GM12878 (cell line): ENCODE results near the gene IGSF22. TPM values are rescaled to one million over a fixed set of nuclear protein-coding genes. Genes with fewer than 3 reads are reported as not detected.

Source experiments
- ATAC-seq: fragments of 200-7000 bp; cut with Tn5 transposase; 3 replicates; pipeline ENCODE4 v1.9.1; 2020; ENCODE audit warnings: mild to moderate bottlenecking, moderate library complexity
- BruUV-seq: library from RNA; stranded (reverse); fragments of 400-500 nt; replicated peaks from 2 replicates; lab custom pipeline; 2021; lab: Mats Ljungman, UMichigan
- CTCF ChIA-PET: fragments of 300-600 bp; sonication (Branson Sonifier 250); formaldehyde crosslinking; extraction: SDS; loops from one replicate; lab custom pipeline; 2021; ENCODE audit warnings: inconsistent platforms; lab: Yijun Ruan, JAX
- POLR2A ChIA-PET: fragments of 350-600 bp; formaldehyde crosslinking; extraction: SDS; loops from one replicate; lab custom pipeline; 2021; ENCODE audit warnings: inconsistent platforms; lab: Charles Lee
- RAD21 ChIA-PET: fragments of 300-600 bp; sonication (Branson Sonifier 250); formaldehyde crosslinking; loops from one replicate; lab custom pipeline; 2023; ENCODE audit warnings: antibody characterized with exemption; ENCODE audit not compliant: unreplicated experiment; lab: Charles Lee
- SMC1A ChIA-PET: fragments of 300-600 bp; sonication (Branson Sonifier 250); formaldehyde crosslinking; loops from one replicate; lab custom pipeline; 2023; ENCODE audit not compliant: unreplicated experiment, uncharacterized antibody; lab: Charles Lee
- DNase-seq: peaks from one replicate; pipeline ENCODE4 v3.0.0-alpha.2; 2011; ENCODE audit warnings: low read depth, low spot score
- FAIRE-seq: peaks from 3 replicates; lab custom pipeline; 2011; peaks lifted over from hg19 to GRCh38; lab: Jason Lieb, UNC
- H2AFZ ChIP-seq: 2 replicates; pipeline ENCODE4 v1.6.0; 2011; ENCODE audit warnings: low read depth, low read length, control low read depth; ENCODE audit not compliant: control insufficient read depth
- H3K27ac ChIP-seq: 2 replicates; pipeline ENCODE4 v1.5.1; 2011; ENCODE audit warnings: control low read depth; ENCODE audit not compliant: control insufficient read depth, insufficient read depth
- H3K27me3 ChIP-seq, 2 experiments: replicated peaks in 1 of 2; 2 replicates each; pipeline versions ENCODE4 v1.6.0 to v1.6.1; 2011; ENCODE audit warnings: low read length in 1 of 2; ENCODE audit not compliant: control insufficient read depth in 2 of 2, insufficient read depth in 2 of 2
- H3K36me3 ChIP-seq, 2 experiments: 2 replicates each; pipeline ENCODE4 v1.5.1; 2011; ENCODE audit warnings: low read length in 1 of 2; ENCODE audit not compliant: control insufficient read depth in 2 of 2, insufficient read depth in 2 of 2
- H3K4me1 ChIP-seq: 2 replicates; pipeline ENCODE4 v1.6.1; 2011; ENCODE audit warnings: mild to moderate bottlenecking, low read length, moderate library complexity, mixed read lengths; ENCODE audit not compliant: control insufficient read depth, insufficient read depth
- H3K4me2 ChIP-seq: 2 replicates; pipeline ENCODE4 v1.6.0; 2011; ENCODE audit warnings: control low read depth; ENCODE audit not compliant: control insufficient read depth, insufficient read depth
- H3K4me3 ChIP-seq: fragments of 200-600 bp; sonication (generic); 2 replicates; pipeline ENCODE4 v1.5.1; 2016
- H3K79me2 ChIP-seq: 2 replicates; pipeline ENCODE4 v1.6.0; 2011; ENCODE audit warnings: low read length; ENCODE audit not compliant: control insufficient read depth, insufficient read depth
- H3K9ac ChIP-seq: 2 replicates; pipeline ENCODE4 v1.8.0; 2011; ENCODE audit warnings: low read length, control low read depth, mixed read lengths; ENCODE audit not compliant: control insufficient read depth, insufficient read depth
- H3K9me3 ChIP-seq: replicated peaks from 3 replicates; pipeline ENCODE4 v1.5.1; 2011; ENCODE audit warnings: mild to moderate bottlenecking, low read length; ENCODE audit not compliant: control insufficient read depth, insufficient read depth
- H4K20me1 ChIP-seq: 2 replicates; pipeline ENCODE4 v1.6.0; 2011; ENCODE audit not compliant: control insufficient read depth, insufficient read depth
- CUX1 ChIP-seq: IDR thresholded peaks from 2 replicates; pipeline ENCODE4 v1.6.1; 2012; ENCODE audit warnings: improper control_type of control experiment, low read depth, low read length; ENCODE audit not compliant: insufficient replicate concordance
- HDAC2 ChIP-seq: fragments of 200-600 bp; sonication (generic); IDR thresholded peaks from 2 replicates; pipeline ENCODE4 v1.6.1; 2017
- HDAC6 ChIP-seq: fragments of 200-600 bp; sonication (generic); IDR thresholded peaks from one replicate; pipeline ENCODE4 v1.8.0; 2017; ENCODE audit warnings: antibody characterized with exemption; ENCODE audit not compliant: unreplicated experiment
- HDGF ChIP-seq: fragments of 450-650 bp; IDR thresholded peaks from 2 replicates; pipeline ENCODE4 v1.6.1; 2016; ENCODE audit warnings: antibody characterized with exemption
- IKZF1 ChIP-seq: fragments of 450-650 bp; conservative IDR thresholded peaks from 2 replicates; pipeline ENCODE4 v1.6.1; 2017; ENCODE audit warnings: antibody characterized with exemption, mild to moderate bottlenecking
- KLF5 ChIP-seq: fragments of 450-650 bp; IDR thresholded peaks from 2 replicates; pipeline ENCODE4 v1.6.1; 2014; ENCODE audit warnings: mild to moderate bottlenecking; ENCODE audit not compliant: partially characterized antibody
- SKIL ChIP-seq: fragments of 450-650 bp; IDR thresholded peaks from 2 replicates; pipeline ENCODE4 v1.6.1; 2017; ENCODE audit warnings: mild to moderate bottlenecking, low read depth, inconsistent platforms; ENCODE audit not compliant: poor library complexity, severe bottlenecking
- SMC3 ChIP-seq: IDR thresholded peaks from 2 replicates; pipeline ENCODE4 v1.6.1; 2011; ENCODE audit warnings: low read length, improper control_type of control experiment, borderline replicate concordance
- TCF7 ChIP-seq: IDR thresholded peaks from 2 replicates; pipeline ENCODE4 v1.6.1; 2014; ENCODE audit warnings: antibody characterized with exemption, borderline replicate concordance
- WGBS: methylation state at CpG from one replicate; pipeline ENCODE4 v1.1.6; 2016; ENCODE audit warnings: low lambda C conversion rate; ENCODE audit not compliant: insufficient replicate concordance, insufficient coverage; ENCODE audit errors: missing lambda C conversion rate; 5-methylcytosine and 5-hydroxymethylcytosine counted together
- in situ Hi-C: fragments of 300-500 bp; cut with MboI; formaldehyde crosslinking; loops from 9 replicates; pipeline ENCODE4 v1.14.3; 2018; ENCODE audit warnings: mixed read lengths
- intact Hi-C: fragments of 100-400 bp; cut with micrococcal nuclease; formaldehyde crosslinking; loops from one replicate; pipeline ENCODE4 v1.14.2; 2022; ENCODE audit not compliant: unreplicated experiment
- polyA plus RNA-seq, 11 experiments: library from polyadenylated mRNA; depleted of rRNA in 4 of 11; unstranded in 6 of 11; stranded (reverse) in 5 of 11; fragments of >200 nt; fragmentation: Nextera tagmentation in 4 of 11; fragmentation: Illumina TruSeq in 1 of 11; extraction: Ambion mirVana in 4 of 11; extraction: Trizol in 1 of 11; gene quantifications; 1 replicate in 1 of 11; 2 replicates in 10 of 11; pipeline versions ENCODE4 v1.2.1 to v1.2.3, GENCODE V29; 2011 to 2016; ENCODE audit warnings: inconsistent platforms in 2 of 11, missing spikeins in 2 of 11, low read depth in 1 of 11
- total RNA-seq, 4 experiments: library from RNA; depleted of rRNA in 3 of 4; stranded (reverse); fragments of >200 nt in 3 of 4; fragmentation: Illumina TruSeq in 1 of 4; extraction: Trizol in 1 of 4; gene quantifications; 2 replicates each; pipeline versions ENCODE4 v1.2.1 to v1.2.3, GENCODE V29; 2013 to 2021
- TF ChIP-seq, protein P1 (sequence below): fragments of 150-350 bp; IDR thresholded peaks from 2 replicates; pipeline ENCODE4 v1.6.1; 2014; ENCODE audit warnings: mild to moderate bottlenecking, low read depth, low read length
- TF ChIP-seq, protein P2 (sequence below): fragments of 450-650 bp; IDR thresholded peaks from 2 replicates; pipeline ENCODE4 v1.6.1; 2017; ENCODE audit warnings: mild to moderate bottlenecking, moderate library complexity

Gene IGSF22
- total and polyA plus RNA-seq, 10 of the 15 experiments (the other 5 are each of a cell fraction or from before 2014, with no cell fraction given), result 0.02 to 0.18 TPM; not detected in 8

GRCh38 chr11:18704698-18705097 lies 21.3 kb downstream of the IGSF22 start:
- Histone ChIP-seq H3K4me2 (no peak overlapping the region), H3K36me3 (no peaks in the 10 kb centered on the region), H3K27me3 (peaks cover 8 to 17% of the 10 kb centered on the region in 2 experiments), H3K4me1 (peaks cover 2% of the 10 kb centered on the region; the same call in 1 of the 2 replicates), H3K9ac (no peak overlapping the region), H3K79me2 (no peaks in the 10 kb centered on the region), H3K9me3 (no peaks in the 10 kb centered on the region; the same call in 2 of the 3 replicates), H3K27ac (no peak overlapping the region), H4K20me1 (no peaks in the 10 kb centered on the region), H3K4me3 (no peak overlapping the region), H2AFZ (no peak overlapping the region)
- FAIRE-seq (no peak), DNase-seq (no peak), ATAC-seq (no peak)
- intact Hi-C loops (no loop called here), in situ Hi-C loops (no loop called here)
- ChIA-PET RAD21 (interaction anchor here (1.1 kb wide), 1 partner anchor 71 kb away, joined by 3 read pairs; the partner anchor contains the start of gene SPTY2D1), POLR2A (no interaction called here), CTCF (interaction anchor here (1.0 to 2.2 kb wide), 5 partner anchors 9 to 164 kb away, joined by 3 to 14 read pairs (median 8); no protein-coding TSS in a partner anchor), SMC1A (interaction anchor here (0.5 to 1.3 kb wide), 3 partner anchors 17 to 332 kb away, joined by 3 read pairs; no protein-coding TSS in a partner anchor)
- WGBS, result 0% methylated on average over 1 of the region's 1 CpG
- BruUV-seq, result no TSS peak
- TF ChIP-seq IKZF1 (no peak), HDAC2 (no peak), CUX1 (no peak), SMC3 (no peak), KLF5 (no peak), HDAC6 (no peak), SKIL (no peak), HDGF (no peak), TCF7 (no peak)
- TF ChIP-seq, protein P1, sequence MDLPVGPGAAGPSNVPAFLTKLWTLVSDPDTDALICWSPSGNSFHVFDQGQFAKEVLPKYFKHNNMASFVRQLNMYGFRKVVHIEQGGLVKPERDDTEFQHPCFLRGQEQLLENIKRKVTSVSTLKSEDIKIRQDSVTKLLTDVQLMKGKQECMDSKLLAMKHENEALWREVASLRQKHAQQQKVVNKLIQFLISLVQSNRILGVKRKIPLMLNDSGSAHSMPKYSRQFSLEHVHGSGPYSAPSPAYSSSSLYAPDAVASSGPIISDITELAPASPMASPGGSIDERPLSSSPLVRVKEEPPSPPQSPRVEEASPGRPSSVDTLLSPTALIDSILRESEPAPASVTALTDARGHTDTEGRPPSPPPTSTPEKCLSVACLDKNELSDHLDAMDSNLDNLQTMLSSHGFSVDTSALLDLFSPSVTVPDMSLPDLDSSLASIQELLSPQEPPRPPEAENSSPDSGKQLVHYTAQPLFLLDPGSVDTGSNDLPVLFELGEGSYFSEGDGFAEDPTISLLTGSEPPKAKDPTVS, result no peak
- TF ChIP-seq, protein P2, sequence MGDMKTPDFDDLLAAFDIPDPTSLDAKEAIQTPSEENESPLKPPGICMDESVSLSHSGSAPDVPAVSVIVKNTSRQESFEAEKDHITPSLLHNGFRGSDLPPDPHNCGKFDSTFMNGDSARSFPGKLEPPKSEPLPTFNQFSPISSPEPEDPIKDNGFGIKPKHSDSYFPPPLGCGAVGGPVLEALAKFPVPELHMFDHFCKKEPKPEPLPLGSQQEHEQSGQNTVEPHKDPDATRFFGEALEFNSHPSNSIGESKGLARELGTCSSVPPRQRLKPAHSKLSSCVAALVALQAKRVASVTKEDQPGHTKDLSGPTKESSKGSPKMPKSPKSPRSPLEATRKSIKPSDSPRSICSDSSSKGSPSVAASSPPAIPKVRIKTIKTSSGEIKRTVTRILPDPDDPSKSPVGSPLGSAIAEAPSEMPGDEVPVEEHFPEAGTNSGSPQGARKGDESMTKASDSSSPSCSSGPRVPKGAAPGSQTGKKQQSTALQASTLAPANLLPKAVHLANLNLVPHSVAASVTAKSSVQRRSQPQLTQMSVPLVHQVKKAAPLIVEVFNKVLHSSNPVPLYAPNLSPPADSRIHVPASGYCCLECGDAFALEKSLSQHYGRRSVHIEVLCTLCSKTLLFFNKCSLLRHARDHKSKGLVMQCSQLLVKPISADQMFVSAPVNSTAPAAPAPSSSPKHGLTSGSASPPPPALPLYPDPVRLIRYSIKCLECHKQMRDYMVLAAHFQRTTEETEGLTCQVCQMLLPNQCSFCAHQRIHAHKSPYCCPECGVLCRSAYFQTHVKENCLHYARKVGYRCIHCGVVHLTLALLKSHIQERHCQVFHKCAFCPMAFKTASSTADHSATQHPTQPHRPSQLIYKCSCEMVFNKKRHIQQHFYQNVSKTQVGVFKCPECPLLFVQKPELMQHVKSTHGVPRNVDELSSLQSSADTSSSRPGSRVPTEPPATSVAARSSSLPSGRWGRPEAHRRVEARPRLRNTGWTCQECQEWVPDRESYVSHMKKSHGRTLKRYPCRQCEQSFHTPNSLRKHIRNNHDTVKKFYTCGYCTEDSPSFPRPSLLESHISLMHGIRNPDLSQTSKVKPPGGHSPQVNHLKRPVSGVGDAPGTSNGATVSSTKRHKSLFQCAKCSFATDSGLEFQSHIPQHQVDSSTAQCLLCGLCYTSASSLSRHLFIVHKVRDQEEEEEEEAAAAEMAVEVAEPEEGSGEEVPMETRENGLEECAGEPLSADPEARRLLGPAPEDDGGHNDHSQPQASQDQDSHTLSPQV, result no peak
